NB4 (cell line): ENCODE results near the gene PARD3.

Source experiments
- DNase-seq: peaks from one replicate; pipeline ENCODE4 v3.0.0; 2010; ENCODE audit warnings: low read depth
- H3K4me3 ChIP-seq: one replicate; pipeline ENCODE4 v1.5.1; 2011; ENCODE audit warnings: mild to moderate bottlenecking, low read depth, low read length, moderate library complexity
- MYC ChIP-seq: IDR thresholded peaks from 2 replicates; pipeline ENCODE4 v1.6.1; 2011; ENCODE audit warnings: low read depth, low read length
- POLR2A ChIP-seq: IDR thresholded peaks from 2 replicates; pipeline ENCODE4 v1.6.1; 2011; ENCODE audit warnings: mild to moderate bottlenecking; ENCODE audit not compliant: insufficient read length; ENCODE audit errors: extremely low read depth
- TF ChIP-seq, protein P1 (sequence below): IDR thresholded peaks from 2 replicates; pipeline ENCODE4 v1.6.1; 2011; ENCODE audit warnings: low read depth, low read length
- TF ChIP-seq, protein P2 (sequence below): IDR thresholded peaks from one replicate; pipeline ENCODE4 v1.5.1; 2012; ENCODE audit warnings: low read depth, low read length

PARD3 gene

DNA sequence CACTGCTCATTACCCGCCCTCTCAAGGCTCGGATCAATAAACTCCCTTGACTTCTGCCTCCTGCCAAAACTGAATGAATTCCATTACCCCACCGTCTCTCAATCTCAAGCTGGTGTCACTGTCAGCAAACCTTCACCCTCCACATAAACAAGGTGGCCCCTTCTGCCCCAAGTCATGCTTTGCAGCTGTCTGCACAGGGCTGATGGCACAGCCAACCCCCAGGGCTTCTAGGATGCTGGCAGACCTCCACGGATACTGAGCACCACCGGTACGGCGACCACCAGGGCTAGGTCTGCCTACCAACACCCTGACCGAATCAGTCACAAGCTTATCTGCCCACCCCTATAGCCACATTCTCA lies 46.1 kb downstream of the PARD3 start:
- DNase-seq = no peak
- TF ChIP-seq, protein P1, sequence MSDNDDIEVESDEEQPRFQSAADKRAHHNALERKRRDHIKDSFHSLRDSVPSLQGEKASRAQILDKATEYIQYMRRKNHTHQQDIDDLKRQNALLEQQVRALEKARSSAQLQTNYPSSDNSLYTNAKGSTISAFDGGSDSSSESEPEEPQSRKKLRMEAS = no peak
- TF ChIP-seq MYC (no peak), POLR2A (no peak)
- TF ChIP-seq, protein P2, sequence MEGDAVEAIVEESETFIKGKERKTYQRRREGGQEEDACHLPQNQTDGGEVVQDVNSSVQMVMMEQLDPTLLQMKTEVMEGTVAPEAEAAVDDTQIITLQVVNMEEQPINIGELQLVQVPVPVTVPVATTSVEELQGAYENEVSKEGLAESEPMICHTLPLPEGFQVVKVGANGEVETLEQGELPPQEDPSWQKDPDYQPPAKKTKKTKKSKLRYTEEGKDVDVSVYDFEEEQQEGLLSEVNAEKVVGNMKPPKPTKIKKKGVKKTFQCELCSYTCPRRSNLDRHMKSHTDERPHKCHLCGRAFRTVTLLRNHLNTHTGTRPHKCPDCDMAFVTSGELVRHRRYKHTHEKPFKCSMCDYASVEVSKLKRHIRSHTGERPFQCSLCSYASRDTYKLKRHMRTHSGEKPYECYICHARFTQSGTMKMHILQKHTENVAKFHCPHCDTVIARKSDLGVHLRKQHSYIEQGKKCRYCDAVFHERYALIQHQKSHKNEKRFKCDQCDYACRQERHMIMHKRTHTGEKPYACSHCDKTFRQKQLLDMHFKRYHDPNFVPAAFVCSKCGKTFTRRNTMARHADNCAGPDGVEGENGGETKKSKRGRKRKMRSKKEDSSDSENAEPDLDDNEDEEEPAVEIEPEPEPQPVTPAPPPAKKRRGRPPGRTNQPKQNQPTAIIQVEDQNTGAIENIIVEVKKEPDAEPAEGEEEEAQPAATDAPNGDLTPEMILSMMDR = no peak
- no peak overlapping the region for H3K4me3 ChIP-seq

DNA sequence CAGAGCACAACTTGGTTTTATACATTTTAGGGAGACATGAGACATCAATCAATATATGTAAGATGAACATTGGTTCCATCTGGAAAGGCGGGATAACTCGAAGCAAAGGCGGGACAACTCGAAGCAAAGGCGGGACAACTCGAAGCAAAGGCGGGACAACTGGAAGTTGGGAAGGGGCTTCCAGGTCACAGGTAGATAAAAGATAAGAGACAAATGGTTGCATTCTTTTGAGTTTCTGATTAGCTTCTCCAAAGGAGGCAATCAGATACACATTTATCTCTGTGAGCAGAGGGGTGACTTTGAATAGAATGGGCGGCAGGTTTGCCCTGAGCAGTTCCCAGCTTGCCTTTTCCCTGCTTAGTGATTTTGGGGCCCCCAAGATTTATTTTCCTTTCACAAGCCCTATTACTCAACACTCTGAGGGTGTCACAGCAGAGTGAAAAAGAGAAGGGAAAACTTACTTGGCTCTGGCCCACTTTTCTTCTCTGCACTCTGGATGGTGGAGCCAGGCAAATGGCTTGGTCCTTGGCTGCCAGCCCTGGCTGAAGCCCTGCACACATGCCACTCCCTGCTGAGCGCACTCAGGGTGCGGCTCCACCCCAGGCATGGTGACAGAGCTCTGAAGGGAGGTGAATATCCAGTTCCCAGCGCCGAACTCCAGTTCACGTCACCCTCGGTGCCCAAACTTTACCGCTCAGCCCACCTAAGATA lies 46.7 kb downstream of the PARD3 start:
- DNase-seq = no peak
- TF ChIP-seq POLR2A = no peak
- TF ChIP-seq, protein P2 = no peak
- TF ChIP-seq, protein P1 = no peak
- no peak for TF ChIP-seq MYC
- no peak overlapping the region for H3K4me3 ChIP-seq

DNA sequence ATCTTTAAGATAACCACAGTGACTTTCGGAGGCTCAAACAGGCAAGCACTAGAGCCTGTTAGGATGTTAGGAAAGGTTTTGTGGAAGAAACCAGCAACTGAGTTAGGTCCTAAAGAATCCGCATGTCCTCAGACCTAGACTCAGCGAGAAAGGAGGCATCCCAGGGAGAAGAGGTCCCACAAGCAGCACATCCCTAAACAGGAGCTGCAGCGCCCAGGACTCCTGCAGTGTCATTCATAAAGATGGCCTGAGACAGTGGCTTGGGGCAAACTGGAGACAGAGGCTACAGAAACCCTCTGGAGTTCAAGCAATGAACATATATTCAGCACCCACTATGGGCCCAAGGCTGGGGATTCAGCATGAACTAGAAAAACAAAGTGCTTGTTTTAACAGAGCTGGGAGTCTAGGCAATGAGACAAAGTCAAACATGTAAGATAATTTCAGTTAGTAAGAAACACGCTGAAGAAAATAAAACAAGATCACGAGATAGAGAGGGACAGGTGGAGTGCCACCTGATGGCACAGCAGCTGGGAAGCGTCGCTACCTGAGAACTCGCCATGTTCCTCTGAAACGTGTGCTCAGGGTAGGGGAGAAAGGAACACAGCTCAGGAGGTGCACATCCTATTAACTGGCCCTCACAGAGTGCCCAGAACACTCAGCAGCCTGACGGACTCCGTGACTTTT lies 48.1 kb downstream of the PARD3 start:
- DNase-seq = no peak
- H3K4me3 ChIP-seq = no peak overlapping the region
- TF ChIP-seq, protein P2 = no peak
- TF ChIP-seq POLR2A = no peak
- TF ChIP-seq, protein P1 = no peak
- TF ChIP-seq MYC = no peak

DNA sequence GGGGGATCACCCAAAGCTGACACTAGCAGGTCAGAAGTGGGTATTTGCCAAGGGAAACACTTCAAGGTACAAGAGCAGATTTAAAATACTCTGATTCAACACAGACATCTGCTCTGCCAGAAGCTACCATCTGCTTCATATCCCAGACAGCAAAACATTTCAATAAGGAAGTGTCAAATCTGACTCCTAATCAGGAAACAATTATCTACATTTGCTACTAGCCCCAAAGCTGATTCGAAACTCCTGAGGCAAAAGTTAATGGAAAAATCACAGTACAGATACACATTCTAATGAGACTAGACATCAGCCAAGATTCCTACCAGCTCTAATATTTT lies 48.9 kb downstream of the PARD3 start:
- TF ChIP-seq, protein P1 = no peak
- TF ChIP-seq POLR2A (no peak), MYC (no peak)
- TF ChIP-seq, protein P2 = no peak
- no peak for DNase-seq
- H3K4me3 ChIP-seq = no peak overlapping the region

DNA sequence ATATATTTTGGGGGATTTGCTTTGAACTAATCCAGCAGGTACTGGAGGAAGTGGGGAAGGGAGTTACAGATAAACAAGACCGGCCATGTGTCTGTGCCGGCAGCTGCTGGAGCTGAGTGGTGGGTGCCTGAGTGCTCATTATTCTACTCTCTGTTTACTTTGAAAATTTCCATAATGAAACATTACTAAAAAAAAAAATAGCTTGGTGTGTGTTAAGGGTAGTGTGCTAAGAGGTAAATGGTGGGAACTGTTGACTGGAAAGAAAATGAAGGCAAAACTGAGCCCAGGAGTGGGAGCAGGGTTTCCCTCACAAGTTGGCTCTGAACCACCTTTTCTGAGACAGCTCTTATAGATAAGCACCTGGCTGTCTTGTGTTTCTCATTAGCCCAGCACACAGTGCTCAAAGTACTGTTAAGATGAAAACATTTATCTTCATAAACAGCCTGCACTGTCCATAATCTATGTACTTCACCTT lies 50.6 kb downstream of the PARD3 start:
- TF ChIP-seq, protein P2 = no peak
- TF ChIP-seq POLR2A (no peak), MYC (no peak)
- TF ChIP-seq, protein P1 = no peak
- no peak overlapping the region for H3K4me3 ChIP-seq
- no peak for DNase-seq
